OCI-LY7 (cell line): ENCODE measurements around the gene DNAH6. TPM values are rescaled to one million over a fixed set of nuclear protein-coding genes. Genes with fewer than 3 reads are reported as not detected.
A peak's percentile ranks its signal among the peaks of the same experiment; 100 is the strongest.

Experiments
- BruUV-seq: library from RNA; stranded (reverse); fragments of 400-500 nt; replicated peaks from 2 replicates; lab custom pipeline; 2021; lab: Mats Ljungman, UMichigan
- CTCF ChIA-PET: fragments of 300-600 bp; sonication (Branson Sonifier 250); formaldehyde crosslinking; loops from one replicate; lab custom pipeline; 2022; ENCODE audit warnings: antibody characterized with exemption; ENCODE audit not compliant: unreplicated experiment; lab: Charles Lee
- POLR2A ChIA-PET: fragments of 300-600 bp; sonication (Branson Sonifier 250); formaldehyde crosslinking; loops from one replicate; lab custom pipeline; 2022; ENCODE audit warnings: antibody characterized with exemption; lab: Charles Lee
- DNase-seq: peaks from one replicate; pipeline ENCODE4 v3.0.0-alpha.2; 2015; ENCODE audit warnings: low spot score
- H2AFZ ChIP-seq: fragments of 200-600 bp; sonication (generic), shearing (Covaris generic); 2 replicates; pipeline ENCODE4 v1.6.1; 2014; ENCODE audit warnings: mild to moderate bottlenecking, antibody characterized with exemption, low read length, moderate library complexity
- H3K27ac ChIP-seq: fragments of 200-600 bp; sonication (generic); 2 replicates; pipeline ENCODE4 v1.5.1; 2014; ENCODE audit warnings: mixed run types, low read depth, mild to moderate bottlenecking, moderate library complexity, low read length, inconsistent platforms; ENCODE audit not compliant: poor library complexity, severe bottlenecking
- H3K36me3 ChIP-seq: fragments of 200-600 bp; sonication (generic); 2 replicates; pipeline ENCODE4 v1.6.1; 2014; ENCODE audit warnings: mild to moderate bottlenecking, antibody characterized with exemption, low read length, moderate library complexity, mixed read lengths; ENCODE audit not compliant: insufficient read depth
- H3K4me1 ChIP-seq: fragments of 200-600 bp; sonication (generic); 2 replicates; pipeline ENCODE4 v1.5.1; 2014; ENCODE audit warnings: mild to moderate bottlenecking, low read length; ENCODE audit not compliant: insufficient read depth, poor library complexity, severe bottlenecking
- H3K4me2 ChIP-seq: fragments of 200-600 bp; sonication (generic); 2 replicates; pipeline ENCODE4 v1.6.1; 2014; ENCODE audit warnings: mild to moderate bottlenecking, low read length
- H3K4me3 ChIP-seq: fragments of 200-600 bp; sonication (generic); 2 replicates; pipeline ENCODE4 v1.5.1; 2014; ENCODE audit warnings: mild to moderate bottlenecking, low read depth, low read length; ENCODE audit not compliant: poor library complexity, severe bottlenecking
- H3K79me2 ChIP-seq: fragments of 200-600 bp; sonication (generic); 2 replicates; pipeline ENCODE4 v1.6.1; 2016; ENCODE audit warnings: low read depth, mild to moderate bottlenecking, low read length, moderate library complexity, mixed read lengths; ENCODE audit not compliant: insufficient read depth
- H3K9me2 ChIP-seq: fragments of 200-600 bp; sonication (generic); 2 replicates; pipeline ENCODE4 v1.6.1; 2016; ENCODE audit warnings: mild to moderate bottlenecking, low read length, mixed read lengths; ENCODE audit not compliant: insufficient read depth
- H3K9me3 ChIP-seq: fragments of 200-600 bp; sonication (generic); 2 replicates; pipeline ENCODE4 v1.6.1; 2014; ENCODE audit warnings: mild to moderate bottlenecking, mixed run types, low read length, mixed read lengths
- H4K20me1 ChIP-seq: fragments of 200-600 bp; sonication (generic); 2 replicates; pipeline ENCODE4 v1.6.1; 2014; ENCODE audit warnings: mild to moderate bottlenecking, antibody characterized with exemption, low read length, moderate library complexity, mixed read lengths; ENCODE audit not compliant: insufficient read depth
- CTCF ChIP-seq: fragments of 200-600 bp; sonication (generic); conservative IDR thresholded peaks from 2 replicates; pipeline ENCODE4 v1.5.1; 2014; ENCODE audit warnings: mild to moderate bottlenecking, antibody characterized with exemption, low read length, moderate library complexity, mixed read lengths
- EZH2phosphoT487 ChIP-seq: fragments of 200-600 bp; sonication (generic); IDR thresholded peaks from 2 replicates; pipeline ENCODE4 v1.6.1; 2018; ENCODE audit warnings: low read depth, borderline replicate concordance, mild to moderate bottlenecking, mixed run types, antibody characterized with exemption, low read length, moderate library complexity, mixed read lengths
- intact Hi-C: fragments of 100-400 bp; cut with micrococcal nuclease; formaldehyde crosslinking; loops from one replicate; pipeline ENCODE4 v1.10.0; 2022; ENCODE audit not compliant: unreplicated experiment
- total RNA-seq, 2 experiments: library from RNA; depleted of rRNA in 1 of 2; stranded (reverse); fragments of >200 nt in 1 of 2; shearing (Covaris generic) in 1 of 2; gene quantifications; 2 replicates each; pipeline ENCODE4 v1.2.3, GENCODE V29; 2014 to 2022

The DNAH6 gene
- total RNA-seq, 2 experiments from 2014 or later = 0.63 to 1.6 TPM

- Histone ChIP-seq H3K27ac (no peak overlapping the region), H4K20me1 (no peaks in the 10 kb centered on the region), H3K9me2 (no peaks in the 10 kb centered on the region), H3K4me3 (no peak overlapping the region), H2AFZ (no peak overlapping the region), H3K36me3 (no peaks in the 10 kb centered on the region), H3K4me1 (no peaks in the 10 kb centered on the region), H3K4me2 (no peak overlapping the region), H3K79me2 (no peaks in the 10 kb centered on the region), H3K9me3 (no peaks in the 10 kb centered on the region)
- BruUV-seq = no TSS peak
- no peak for TF ChIP-seq EZH2phosphoT487
- TF ChIP-seq CTCF = no peak
- POLR2A ChIA-PET = interaction anchor here (0.6 kb wide), 1 partner anchor 393 kb away, joined by 3 read pairs; no protein-coding TSS in a partner anchor
- no peak for DNase-seq
- intact Hi-C loops = loop anchor here (10.0 kb wide), 1 partner anchor 227 kb away; no protein-coding TSS in a partner anchor
- CTCF ChIA-PET = no interaction called here
These were observed 345.2 kb downstream of the DNAH6 start for GRCh38 chr2:84861539-84861938.

- H3K36me3 ChIP-seq = no peaks in the 10 kb centered on the region
- no peaks in the 10 kb centered on the region for H3K4me1 ChIP-seq
- H3K4me2 ChIP-seq = no peak overlapping the region
- no peaks in the 10 kb centered on the region for H3K79me2 ChIP-seq
- no peak overlapping the region for H3K4me3 ChIP-seq
- POLR2A ChIA-PET = interaction anchor here (0.5 to 0.6 kb wide), 3 partner anchors 20 to 394 kb away, joined by 3 to 5 read pairs (median 3); no protein-coding TSS in a partner anchor
- no peaks in the 10 kb centered on the region for H3K9me3 ChIP-seq
- DNase-seq = no peak
- H2AFZ ChIP-seq = no peak overlapping the region
- no peak for TF ChIP-seq EZH2phosphoT487
- TF ChIP-seq CTCF = no peak
- H4K20me1 ChIP-seq = no peaks in the 10 kb centered on the region
- BruUV-seq = no TSS peak
- intact Hi-C loops = loop anchor here (10.0 kb wide), 1 partner anchor 227 kb away; no protein-coding TSS in a partner anchor
- H3K9me2 ChIP-seq = no peaks in the 10 kb centered on the region
- CTCF ChIA-PET = no interaction called here
- no peak overlapping the region for H3K27ac ChIP-seq
These were observed 345.7 kb downstream of the DNAH6 start for GRCh38 chr2:84862006-84862405.

- Histone ChIP-seq H3K4me3 (no peak overlapping the region), H3K4me1 (no peaks in the 10 kb centered on the region), H2AFZ (no peak overlapping the region), H3K36me3 (no peaks in the 10 kb centered on the region), H3K9me2 (no peaks in the 10 kb centered on the region), H3K9me3 (no peaks in the 10 kb centered on the region), H3K79me2 (no peaks in the 10 kb centered on the region), H3K4me2 (no peak overlapping the region), H3K27ac (no peak overlapping the region), H4K20me1 (no peaks in the 10 kb centered on the region)
- intact Hi-C loops = loop anchor here (1.0 to 10.0 kb wide), 2 partner anchors 230 to 370 kb away; no protein-coding TSS in a partner anchor
- TF ChIP-seq CTCF = peak; percentile 84
- TF ChIP-seq EZH2phosphoT487 = no peak
- ChIA-PET POLR2A (no interaction called here), CTCF (no interaction called here)
- DNase-seq = peak; percentile 64
- BruUV-seq = no TSS peak
These were observed 349.0 kb downstream of the DNAH6 start for GRCh38 chr2:84865181-84865783.
